Islet of Langerhans (tissue), 1 donor: ENCODE results near the gene IL11.
"Not testable (repeated sequence)": the region's sequence is repeated elsewhere in the genome, so short reads cannot be mapped to it uniquely, and the experiment has no call there.

ENCODE experiments used
- FAIRE-seq: peaks from one replicate; lab custom pipeline; 2011; peaks lifted over from hg19 to GRCh38; lab: Jason Lieb, UNC

The IL11 gene

GRCh38 chr19:55350620-55351315, 19.5 kb downstream of the IL11 start:
- no peak for FAIRE-seq

GRCh38 chr19:55348317-55349034, 21.8 kb downstream of the IL11 start:
- no peak for FAIRE-seq

- no peak for FAIRE-seq
Measured at GRCh38 chr19:55347442-55348009, 22.7 kb downstream of the IL11 start.

- FAIRE-seq, result no peak
Measured at GRCh38 chr19:55346725-55347441, 23.4 kb downstream of the IL11 start.

- no peak for FAIRE-seq
Measured at GRCh38 chr19:55345818-55346724, 24.2 kb downstream of the IL11 start.

- no peak for FAIRE-seq
Measured at GRCh38 chr19:55345101-55345817, 25.0 kb downstream of the IL11 start.

GRCh38 chr19:55344444-55344843, 25.8 kb downstream of the IL11 start:
- no peak for FAIRE-seq

- no peak for FAIRE-seq
Measured at GRCh38 chr19:55341595-55342531, 28.4 kb downstream of the IL11 start.

- no peak for FAIRE-seq
Measured at GRCh38 chr19:55341171-55341588, 29.1 kb downstream of the IL11 start.

GRCh38 chr19:55340784-55341147, 29.5 kb downstream of the IL11 start:
- FAIRE-seq, result no peak

GRCh38 chr19:55339889-55340783, 30.1 kb downstream of the IL11 start:
- no peak for FAIRE-seq

GRCh38 chr19:55339105-55339888, 31.0 kb downstream of the IL11 start, which contains the start of gene KMT5C:
Gene KMT5C, plus strand, starts transcription at chr19:55339876. Its CDS starts 2,061 bp downstream, at chr19:55341937.
- peak; percentile 98 for FAIRE-seq

- FAIRE-seq, result no peak
Measured at GRCh38 chr19:55336101-55336500, 34.2 kb downstream of the IL11 start.

GRCh38 chr19:55333870-55334269, 36.4 kb downstream of the IL11 start:
- FAIRE-seq, result no peak

- not testable (repeated sequence) for FAIRE-seq
Measured at GRCh38 chr19:55329791-55330190, 40.5 kb downstream of the IL11 start.

- not testable (repeated sequence) for FAIRE-seq
Measured at GRCh38 chr19:55328774-55329318, 41.4 kb downstream of the IL11 start.

GRCh38 chr19:55325172-55325571, 45.1 kb downstream of the IL11 start, which contains the start of gene TMEM150B:
Gene TMEM150B, minus strand, starts transcription at chr19:55325341. Its CDS starts 4,305 bp downstream, at chr19:55321036.
- no peak for FAIRE-seq

- FAIRE-seq, result no peak
Measured at GRCh38 chr19:55324662-55325061, 45.6 kb downstream of the IL11 start.
